Brain microvascular endothelial cell (primary cell): ENCODE results near the gene COL23A1.

ENCODE experiments used
- DNase-seq: peaks from one replicate; pipeline ENCODE4 v3.0.0-alpha.2; 2020
- H3K27ac ChIP-seq: fragments of 250-450 bp; sonication (Bioruptor Pico); 2 replicates; pipeline ENCODE4 v1.5.1; 2020; ENCODE audit warnings: mild to moderate bottlenecking, moderate library complexity
- H3K27me3 ChIP-seq: fragments of 250-450 bp; sonication (Bioruptor Pico); replicated peaks from 2 replicates; pipeline ENCODE4 v1.5.1; 2020; ENCODE audit warnings: mild to moderate bottlenecking
- H3K36me3 ChIP-seq: fragments of 250-450 bp; sonication (Bioruptor Pico); replicated peaks from 2 replicates; pipeline ENCODE4 v1.5.1; 2020; ENCODE audit warnings: mild to moderate bottlenecking
- H3K4me3 ChIP-seq: 2 replicates; pipeline ENCODE4 v1.5.1; 2011; ENCODE audit warnings: low read depth, mild to moderate bottlenecking, control low read depth, low read length, moderate library complexity
- CTCF ChIP-seq: IDR thresholded peaks from 2 replicates; pipeline ENCODE4 v1.5.1; 2011; ENCODE audit warnings: low read depth, mild to moderate bottlenecking, moderate library complexity, low read length, control low read depth, inconsistent platforms; ENCODE audit errors: missing control alignments
- in situ Hi-C: cut with HindIII; loops from 2 replicates; pipeline ENCODE4 v1.10.0; 2017; ENCODE audit warnings: low sequenced_read_pairs, low pct_ligation_motif_present

COL23A1 gene

DNA sequence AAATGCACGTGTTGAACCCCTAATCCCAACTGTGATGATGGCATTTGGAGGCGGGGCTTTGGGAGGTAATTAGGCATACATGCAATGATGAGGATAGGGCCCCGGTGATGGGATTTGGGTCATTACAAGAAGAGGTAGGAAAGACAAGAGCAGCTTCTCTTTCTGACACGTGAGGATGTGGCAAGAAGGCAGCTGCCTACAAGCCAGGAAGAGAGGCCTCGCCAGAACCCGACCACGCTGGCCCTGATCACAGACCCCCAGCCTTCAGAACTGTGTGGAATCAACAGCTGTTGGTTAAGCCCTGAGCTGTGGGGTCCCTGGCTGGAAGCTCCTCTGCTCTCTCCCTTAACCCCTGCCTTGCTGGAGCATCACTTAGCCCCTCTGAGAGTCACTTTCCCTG lies 57.5 kb downstream of the COL23A1 start:
- Histone ChIP-seq H3K27me3 (no peaks in the 10 kb centered on the region), H3K27ac (no peak overlapping the region), H3K36me3 (no peaks in the 10 kb centered on the region), H3K4me3 (no peak overlapping the region)
- in situ Hi-C loops: no loop called here
- TF ChIP-seq CTCF: no peak
- DNase-seq: no peak

- no peak overlapping the region for H3K27ac ChIP-seq
- no peak for DNase-seq
- no peaks in the 10 kb centered on the region for H3K36me3 ChIP-seq
- no peak for TF ChIP-seq CTCF
- H3K27me3 ChIP-seq: no peaks in the 10 kb centered on the region
- H3K4me3 ChIP-seq: no peak overlapping the region
- in situ Hi-C loops: no loop called here
Observed at GRCh38 chr5:178532236-178532635, 58.0 kb downstream of the COL23A1 start.

GRCh38 chr5:178531786-178532185 lies 58.4 kb downstream of the COL23A1 start:
- no peak for DNase-seq

DNA sequence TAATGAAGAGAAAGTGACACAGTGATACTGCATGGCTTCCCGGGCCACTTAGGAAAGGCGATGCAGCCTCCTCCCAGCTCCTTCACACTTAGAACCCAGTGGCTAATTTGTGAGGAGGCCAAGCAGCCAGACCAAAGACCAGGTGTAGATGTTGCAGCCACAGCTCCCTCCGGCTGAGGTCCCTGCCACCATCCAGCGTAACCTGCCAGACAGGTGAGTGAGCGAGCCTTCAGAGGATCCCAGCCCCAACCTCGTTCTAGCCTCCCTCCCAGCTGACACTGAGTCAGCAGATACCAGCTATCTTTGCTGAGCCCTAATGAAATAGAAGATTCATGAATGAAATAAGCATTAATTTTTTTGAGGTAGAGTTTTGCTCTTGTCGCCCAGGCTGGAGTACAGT lies 59.7 kb downstream of the COL23A1 start:
- DNase-seq: no peak
- H3K4me3 ChIP-seq: no peak overlapping the region
- no peak for TF ChIP-seq CTCF
- no peaks in the 10 kb centered on the region for H3K36me3 ChIP-seq
- no peaks in the 10 kb centered on the region for H3K27me3 ChIP-seq
- no peak overlapping the region for H3K27ac ChIP-seq
- in situ Hi-C loops: no loop called here

More at GRCh38 chr5:178531786-178532185, 58.4 kb downstream of the COL23A1 start:
- Histone ChIP-seq H3K4me3 (no peak overlapping the region), H3K27ac (no peak overlapping the region), H3K27me3 (no peaks in the 10 kb centered on the region), H3K36me3 (no peaks in the 10 kb centered on the region)
- no peak for TF ChIP-seq CTCF
- in situ Hi-C loops: no loop called here

DNA sequence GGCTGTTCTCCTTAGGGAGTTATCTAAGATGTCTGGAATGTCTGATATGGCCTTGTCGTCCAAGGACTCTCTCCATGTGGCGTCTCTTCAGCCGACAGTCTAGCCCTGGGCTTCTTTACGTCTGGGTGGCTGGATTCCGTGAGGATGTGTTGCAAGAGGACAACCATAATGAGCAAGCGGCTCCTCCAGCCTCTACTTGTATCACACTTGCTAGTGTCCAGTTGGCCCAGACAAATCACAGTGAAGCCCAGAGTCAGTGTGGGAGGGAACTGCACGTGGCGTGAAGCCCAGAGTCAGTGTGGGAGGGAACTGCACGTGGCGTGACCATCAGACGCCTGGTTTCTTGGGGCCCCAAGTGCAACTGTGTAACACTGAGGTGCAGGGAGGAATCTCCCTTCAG lies 61.1 kb downstream of the COL23A1 start:
- no peaks in the 10 kb centered on the region for H3K36me3 ChIP-seq
- H3K27ac ChIP-seq: no peak overlapping the region
- no peak overlapping the region for H3K4me3 ChIP-seq
- H3K27me3 ChIP-seq: no peaks in the 10 kb centered on the region
- peak; percentile 24 for DNase-seq
- in situ Hi-C loops: no loop called here
- TF ChIP-seq CTCF: no peak
